NAMALWA (cell line): ENCODE results near the gene ZWILCH.
"Not testable (repeated sequence)": the region's sequence is repeated elsewhere in the genome, so short reads cannot be mapped to it uniquely, and the experiment has no call there.

Source experiments
- DNase-seq: peaks from one replicate; pipeline ENCODE4 v3.0.0-alpha.2; 2015; ENCODE audit warnings: low spot score

Gene ZWILCH

GRCh38 chr15:66488525-66488924 is 16.6 kb upstream of the ZWILCH start:
- DNase-seq = no peak

DNA sequence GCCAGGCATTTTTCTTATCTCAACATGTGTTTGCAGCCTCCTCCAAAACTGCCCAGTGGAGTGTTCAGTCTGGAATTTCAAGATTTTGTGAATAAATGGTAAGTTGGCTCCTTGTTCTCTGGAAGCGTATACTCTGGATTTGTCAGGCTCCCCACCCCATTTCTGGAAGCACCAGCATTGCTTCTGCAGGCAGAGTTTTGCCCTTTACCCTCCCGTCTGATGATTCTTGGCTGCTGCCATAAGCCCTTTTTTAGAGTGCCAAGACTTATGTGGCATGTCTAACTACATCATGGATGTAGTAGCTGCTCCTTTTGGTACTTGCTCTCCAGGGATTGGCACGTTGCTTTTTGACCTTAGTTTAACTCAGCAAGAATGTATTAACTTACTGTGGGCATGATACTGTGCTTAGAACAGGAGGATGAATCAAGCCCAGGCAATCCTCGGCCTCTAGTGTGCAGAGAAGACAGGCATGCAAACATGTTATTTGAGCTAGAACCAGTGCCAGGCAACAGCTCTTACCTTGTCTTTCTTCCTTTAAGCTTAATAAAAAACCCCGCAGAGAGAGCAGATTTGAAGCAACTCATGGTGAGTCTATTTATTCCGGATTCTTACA is 15.8 kb upstream of the ZWILCH start:
- no peak for DNase-seq

GRCh38 chr15:66491846-66492245 is 13.3 kb upstream of the ZWILCH start:
- DNase-seq = no peak

GRCh38 chr15:66494262-66494661 is 10.9 kb upstream of the ZWILCH start:
- no peak for DNase-seq

DNA sequence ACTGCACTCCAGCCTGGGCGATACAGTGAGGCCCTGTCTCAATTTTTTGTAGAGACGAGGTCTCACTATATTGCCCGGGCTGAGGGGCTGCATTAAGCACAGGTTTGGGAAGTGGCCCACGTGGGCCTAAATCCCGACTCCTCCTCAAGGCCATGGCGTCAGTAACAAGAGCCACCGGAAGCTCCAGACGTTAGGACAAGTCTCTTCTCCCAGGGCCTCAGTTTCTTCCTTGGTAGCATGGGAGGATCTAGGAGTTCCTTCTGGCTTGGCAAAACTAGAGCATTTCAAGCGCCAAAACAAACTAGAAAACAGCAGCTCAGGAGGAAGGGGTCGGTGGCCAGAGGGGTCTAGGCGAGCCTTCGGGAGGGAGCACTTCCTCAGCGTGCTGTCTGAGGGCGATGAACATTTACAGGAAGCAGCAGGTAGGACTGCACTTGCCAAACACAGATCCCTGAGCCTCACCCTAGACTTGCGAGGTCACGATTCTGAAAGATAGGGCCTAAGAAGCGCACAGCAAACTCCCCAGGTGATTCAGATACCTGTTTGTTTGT is 8.1 kb upstream of the ZWILCH start:
- peak; percentile 64 for DNase-seq

DNA sequence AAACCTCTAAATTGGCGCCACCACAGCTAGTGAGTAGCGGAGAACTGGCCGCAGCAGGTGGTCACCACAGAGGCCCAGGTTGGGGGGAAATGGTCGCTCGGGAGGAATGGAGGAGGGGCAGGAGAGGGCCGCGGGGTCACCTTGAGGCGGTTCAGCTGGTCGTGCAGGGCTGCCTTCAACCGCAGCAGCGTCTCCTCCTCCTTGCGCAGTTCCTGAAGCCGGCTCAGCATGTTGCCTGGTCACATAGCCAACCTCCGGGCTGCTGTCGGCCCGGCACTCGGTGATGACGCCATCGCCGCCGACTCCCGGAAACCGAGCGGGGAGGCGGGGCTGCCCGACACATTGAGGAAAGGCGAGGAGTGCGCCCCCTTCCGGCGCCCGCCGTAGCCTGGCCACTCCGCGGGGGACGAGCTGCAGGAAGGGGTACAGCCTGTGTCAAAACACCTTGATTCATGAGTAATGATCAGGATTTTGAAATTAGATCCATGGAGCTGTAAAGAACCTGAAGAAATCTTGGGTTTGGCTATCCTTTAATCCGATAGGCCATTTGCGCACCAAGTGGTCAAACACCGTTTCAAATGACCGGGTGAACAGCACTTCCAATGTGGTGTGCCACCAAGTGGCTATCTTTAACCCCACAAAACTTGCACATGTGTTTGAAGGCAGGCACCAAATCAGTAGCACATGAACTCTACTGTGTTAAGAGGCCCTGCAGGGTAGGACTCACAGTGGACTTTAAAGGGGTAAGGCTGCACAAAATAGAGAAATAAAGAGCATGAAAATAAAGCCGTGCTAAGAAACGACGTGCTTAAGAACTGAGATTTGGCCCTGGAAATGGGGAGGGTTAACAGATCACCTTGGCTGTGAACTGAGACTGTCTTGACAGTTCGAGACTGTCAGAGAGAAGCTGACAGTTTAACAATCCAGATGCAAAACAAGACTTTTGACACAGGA is 7.3 kb upstream of the ZWILCH start, which contains the start of gene SNAPC5:
TSS of gene SNAPC5 (minus strand) at position 261 of the 954 bp plus-strand sequence. CDS start at position 230, 31 bp downstream.
- DNase-seq = peak; percentile 97

DNA sequence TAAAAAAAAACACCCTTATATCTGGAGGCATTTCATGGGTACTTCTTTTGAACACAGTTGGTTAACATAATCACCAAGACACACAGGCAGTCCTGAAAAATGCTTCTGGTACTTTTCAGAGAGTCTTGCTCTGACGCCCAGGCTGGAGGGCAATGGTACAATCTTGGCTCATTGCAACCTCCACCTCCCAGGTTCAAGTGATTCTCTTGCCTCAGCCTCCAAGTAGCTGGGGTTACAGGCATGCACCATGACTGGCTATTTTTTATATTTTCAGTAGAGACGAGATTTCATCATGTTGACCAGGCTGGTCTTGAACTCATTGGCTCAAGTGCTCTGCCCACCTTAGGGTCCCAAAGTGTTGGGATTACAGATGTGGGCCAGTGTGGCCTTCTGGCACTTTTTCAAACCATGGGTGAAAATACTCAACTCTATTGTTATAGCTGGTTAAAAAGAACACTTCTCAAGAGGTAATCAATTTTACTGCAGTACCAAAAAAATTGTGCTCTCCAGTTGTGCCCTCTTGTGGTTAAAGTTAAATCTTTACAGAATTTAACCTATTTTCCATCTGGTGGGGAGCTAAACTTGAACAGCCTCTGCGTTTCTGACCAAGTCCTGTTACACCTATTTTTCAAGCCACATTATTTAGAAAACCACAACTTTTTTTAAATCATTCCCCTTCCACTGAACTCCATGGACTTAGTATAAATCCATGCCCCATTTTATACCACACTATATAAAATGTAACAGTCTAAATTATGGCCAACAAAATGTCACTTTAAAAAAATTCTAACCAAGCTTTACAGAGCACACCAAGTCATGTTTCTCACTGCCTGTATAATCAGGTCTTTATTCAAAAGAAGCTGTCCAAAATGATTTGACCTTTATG is 6.4 kb upstream of the ZWILCH start:
- peak; percentile 75 for DNase-seq

DNA sequence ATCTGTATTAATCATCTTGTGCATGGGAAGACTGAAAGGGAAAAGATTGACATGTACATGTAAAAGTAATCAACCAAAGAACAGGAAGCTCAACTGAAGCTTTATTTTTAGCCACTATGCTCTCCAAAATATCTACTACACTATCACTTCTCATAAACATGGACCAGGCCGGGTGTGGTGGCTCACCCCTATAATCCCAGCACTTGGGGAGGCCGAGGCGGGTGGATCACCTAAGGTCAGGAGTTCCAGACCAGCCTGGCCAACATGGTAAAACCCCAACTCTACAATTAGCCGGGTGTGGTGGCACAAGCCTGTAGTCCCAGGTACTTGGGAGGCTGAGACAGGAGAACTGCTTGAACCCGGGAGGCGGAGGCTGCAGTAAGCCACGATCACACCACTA is 4.8 kb upstream of the ZWILCH start:
- not testable (repeated sequence) for DNase-seq

DNA sequence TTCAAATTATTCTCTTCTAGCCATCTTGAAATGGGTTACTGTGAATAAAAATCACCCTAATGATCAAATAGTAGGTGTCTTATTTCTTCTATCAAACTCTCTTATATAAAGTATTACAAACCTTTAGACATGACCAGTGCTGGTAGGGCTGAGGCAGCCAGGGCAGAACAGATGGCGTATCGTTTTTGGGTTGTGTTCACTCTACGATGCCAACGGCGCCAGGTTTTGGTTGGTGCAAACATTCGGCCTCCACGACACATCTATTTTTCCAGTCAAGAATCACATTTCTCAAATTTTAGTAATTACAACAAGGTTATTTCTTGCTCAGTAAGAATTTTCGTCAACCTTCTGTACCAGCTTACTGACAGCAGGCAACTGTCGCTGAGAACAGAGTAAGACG is 2.6 kb upstream of the ZWILCH start:
- no peak for DNase-seq

GRCh38 chr15:66503041-66503648 is 2.0 kb upstream of the ZWILCH start:
- DNase-seq = not testable (repeated sequence)

- DNase-seq = no peak
Observed at GRCh38 chr15:66503780-66504562, 1.2 kb upstream of the ZWILCH start.

GRCh38 chr15:66505430-66505811 is 295 bp downstream of the ZWILCH start:
- DNase-seq = no peak

- no peak for DNase-seq
Observed at GRCh38 chr15:66505818-66506217, 692 bp downstream of the ZWILCH start.

GRCh38 chr15:66508293-66508883 is 3.3 kb downstream of the ZWILCH start:
- DNase-seq = no peak

DNA sequence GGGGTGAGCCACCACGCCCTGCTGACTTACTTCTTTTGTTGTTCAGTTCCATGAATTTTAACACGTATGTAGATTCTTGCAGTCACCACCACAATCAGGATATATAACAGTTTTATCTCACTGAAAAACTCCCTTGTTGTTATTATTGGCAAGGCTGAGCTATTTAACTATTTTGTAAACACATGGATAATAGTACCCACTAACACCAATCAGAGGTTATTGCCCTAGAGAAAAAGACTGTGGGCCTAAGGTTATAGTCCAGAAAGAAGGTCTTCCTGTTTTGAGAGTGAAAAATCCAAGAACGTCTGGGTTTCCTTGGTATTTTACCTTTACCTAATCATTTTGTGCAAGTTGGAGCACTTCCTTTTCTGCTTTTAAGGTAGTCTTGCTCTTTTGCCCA is 9.5 kb downstream of the ZWILCH start:
- no peak for DNase-seq

- peak; percentile 28 for DNase-seq
Observed at GRCh38 chr15:66515901-66516322, 10.8 kb downstream of the ZWILCH start.

DNA sequence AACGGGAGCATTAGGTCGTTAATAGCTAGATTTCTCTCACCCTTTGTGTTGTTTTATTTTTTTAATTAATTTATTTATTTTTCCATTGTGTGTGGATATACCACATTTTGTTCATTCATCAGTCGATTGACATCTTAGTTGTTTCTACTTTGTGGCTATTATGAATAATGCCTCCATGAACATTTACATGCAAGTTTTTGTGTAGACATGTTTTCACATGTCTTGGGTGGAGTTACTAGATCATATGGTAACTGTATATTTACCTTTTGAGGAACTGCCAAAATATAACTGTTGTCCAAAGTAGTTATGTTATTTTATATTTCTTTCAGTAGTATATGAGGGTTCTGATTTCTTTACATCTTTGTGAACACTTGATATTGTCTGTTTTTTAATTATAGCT is 18.8 kb downstream of the ZWILCH start:
- no peak for DNase-seq

- no peak for DNase-seq
Observed at GRCh38 chr15:66524838-66525237, 19.7 kb downstream of the ZWILCH start.

- DNase-seq = no peak
Observed at GRCh38 chr15:66535056-66535455, 29.9 kb downstream of the ZWILCH start.

GRCh38 chr15:66542896-66543295 is 37.8 kb downstream of the ZWILCH start:
- no peak for DNase-seq
